RWPE1 (cell line): ENCODE measurements around the gene MRPS18B.

ENCODE experiments used
- CTCF ChIA-PET: fragments of 350-600 bp; sonication (Branson Sonifier 250); formaldehyde crosslinking; extraction: SDS; loops from one replicate; lab custom pipeline; 2021; lab: Yijun Ruan, JAX
- POLR2A ChIA-PET: fragments of 400-600 bp; formaldehyde crosslinking; extraction: SDS; loops from one replicate; lab custom pipeline; 2020; ENCODE audit warnings: antibody characterized with exemption; ENCODE audit not compliant: low non-redundant PET; lab: Yijun Ruan, JAX
- DNase-seq: peaks from one replicate; pipeline ENCODE4 v3.0.0; 2012; ENCODE audit warnings: low spot score
- H3K27ac ChIP-seq: fragments of 450-650 bp; 2 replicates; pipeline ENCODE4 v1.5.1; 2017
- CTCF ChIP-seq: fragments of 450-650 bp; conservative IDR thresholded peaks from 2 replicates; pipeline ENCODE4 v1.5.1; 2017; ENCODE audit warnings: low read depth, mild to moderate bottlenecking

Gene MRPS18B

GRCh38 chr6:30600451-30600961 is 17.1 kb upstream of the MRPS18B start:
- TF ChIP-seq CTCF = no peak
- CTCF ChIA-PET = interaction anchor here (1.4 kb wide), 1 partner anchor 12 kb away, joined by 4 read pairs; no protein-coding TSS in a partner anchor
- no peak for DNase-seq
- POLR2A ChIA-PET = interaction anchor here (0.6 kb wide), 1 partner anchor 10 kb away, joined by 3 read pairs; no protein-coding TSS in a partner anchor
- H3K27ac ChIP-seq = peak overlapping the region; percentile 58

GRCh38 chr6:30601436-30601814 is 16.2 kb upstream of the MRPS18B start:
- CTCF ChIA-PET = interaction anchor here (1.4 kb wide), 1 partner anchor 12 kb away, joined by 4 read pairs; no protein-coding TSS in a partner anchor
- POLR2A ChIA-PET = no interaction called here
- peak overlapping the region; percentile 58 for H3K27ac ChIP-seq
- DNase-seq = no peak
- no peak for TF ChIP-seq CTCF

GRCh38 chr6:30601815-30602641 is 15.6 kb upstream of the MRPS18B start:
- POLR2A ChIA-PET = no interaction called here
- H3K27ac ChIP-seq = peak overlapping the region; percentile 58
- CTCF ChIA-PET = interaction anchor here (1.4 kb wide), 1 partner anchor 11 kb away, joined by 7 read pairs; no protein-coding TSS in a partner anchor
- no peak for DNase-seq
- TF ChIP-seq CTCF = no peak

GRCh38 chr6:30603961-30604360 is 13.7 kb upstream of the MRPS18B start:
- no peak for TF ChIP-seq CTCF
- no peak overlapping the region for H3K27ac ChIP-seq
- POLR2A ChIA-PET = no interaction called here
- DNase-seq = no peak
- CTCF ChIA-PET = no interaction called here

- ChIA-PET CTCF (interaction anchor here (0.7 kb wide), 1 partner anchor 107 kb away, joined by 3 read pairs; the partner anchor contains the start of gene MDC1), POLR2A (no interaction called here)
- no peak for TF ChIP-seq CTCF
- H3K27ac ChIP-seq = no peak overlapping the region
- DNase-seq = no peak
Observed at GRCh38 chr6:30610065-30610464, 7.6 kb upstream of the MRPS18B start.

GRCh38 chr6:30611150-30611855 is 6.3 kb upstream of the MRPS18B start:
- ChIA-PET POLR2A (no interaction called here), CTCF (no interaction called here)
- no peak for TF ChIP-seq CTCF
- no peak overlapping the region for H3K27ac ChIP-seq
- DNase-seq = no peak
